A673 (cell line): ENCODE measurements around the gene KNDC1. TPM values are rescaled to one million over a fixed set of nuclear protein-coding genes. Genes with fewer than 3 reads are reported as not detected.

Source experiments
- BruUV-seq: library from RNA; stranded (reverse); fragments of 400-500 nt; replicated peaks from 2 replicates; lab custom pipeline; 2021; lab: Mats Ljungman, UMichigan
- CTCF ChIA-PET: fragments of 300-600 bp; sonication (Branson Sonifier 250); formaldehyde crosslinking; loops from one replicate; lab custom pipeline; 2022; ENCODE audit warnings: antibody characterized with exemption; lab: Charles Lee
- POLR2A ChIA-PET: fragments of 300-600 bp; sonication (Branson Sonifier 250); formaldehyde crosslinking; loops from one replicate; lab custom pipeline; 2022; ENCODE audit warnings: antibody characterized with exemption; ENCODE audit not compliant: low non-redundant PET; lab: Charles Lee
- DNase-seq: peaks from one replicate; pipeline ENCODE4 v3.0.0-alpha.2; 2015; ENCODE audit warnings: low spot score
- H3K27ac ChIP-seq: fragments of 200-600 bp; sonication (generic); 2 replicates; pipeline ENCODE4 v1.5.1; 2016; ENCODE audit warnings: mixed run types, low read depth, mild to moderate bottlenecking, mixed read lengths, antibody characterized with exemption, low read length; ENCODE audit not compliant: poor library complexity, severe bottlenecking
- H3K27me3 ChIP-seq: fragments of 200-600 bp; sonication (generic); replicated peaks from 2 replicates; pipeline ENCODE4 v1.6.1; 2017; ENCODE audit warnings: mixed run types, low read depth, mild to moderate bottlenecking, mixed read lengths, antibody characterized with exemption, low read length; ENCODE audit not compliant: insufficient read depth, poor library complexity
- H3K36me3 ChIP-seq: fragments of 200-600 bp; sonication (generic); 2 replicates; pipeline ENCODE4 v1.6.1; 2016; ENCODE audit warnings: mixed run types, mild to moderate bottlenecking, mixed read lengths, antibody characterized with exemption, low read length; ENCODE audit not compliant: insufficient read depth, poor library complexity, severe bottlenecking
- H3K4me1 ChIP-seq: fragments of 200-600 bp; sonication (generic); 2 replicates; pipeline ENCODE4 v1.6.1; 2017; ENCODE audit warnings: mixed run types, mild to moderate bottlenecking, mixed read lengths, antibody characterized with exemption, low read length; ENCODE audit not compliant: insufficient read depth, poor library complexity, severe bottlenecking
- H3K4me3 ChIP-seq: fragments of 200-600 bp; sonication (generic); 2 replicates; pipeline ENCODE4 v1.5.1; 2016; ENCODE audit warnings: low read depth, mixed run types, mild to moderate bottlenecking, mixed read lengths, low read length; ENCODE audit not compliant: poor library complexity, severe bottlenecking
- H3K9me3 ChIP-seq: fragments of 200-600 bp; sonication (generic); 2 replicates; pipeline ENCODE4 v1.6.1; 2016; ENCODE audit warnings: mixed run types, low read depth, mild to moderate bottlenecking, mixed read lengths, antibody characterized with exemption, low read length; ENCODE audit not compliant: poor library complexity, severe bottlenecking
- EZH2 ChIP-seq: fragments of 200-600 bp; sonication (generic); IDR thresholded peaks from 2 replicates; pipeline ENCODE4 v1.6.1; 2017; ENCODE audit warnings: borderline replicate concordance, low read depth, mild to moderate bottlenecking, mixed read lengths, antibody characterized with exemption, low read length; ENCODE audit not compliant: poor library complexity, severe bottlenecking
- intact Hi-C: fragments of 100-400 bp; cut with micrococcal nuclease; formaldehyde crosslinking; loops from one replicate; pipeline ENCODE4 v1.10.0; 2022; ENCODE audit not compliant: unreplicated experiment
- total RNA-seq: library from RNA; stranded (reverse); gene quantifications from 2 replicates; pipeline ENCODE4 v1.2.3, GENCODE V29; 2021
- TF ChIP-seq, protein P1 (sequence below): fragments of 300-800, 200-600 bp; sonication (generic); conservative IDR thresholded peaks from 2 replicates; pipeline ENCODE4 v1.5.1; 2017; ENCODE audit warnings: low read depth, mild to moderate bottlenecking, antibody characterized with exemption, low read length, moderate library complexity, mixed read lengths

KNDC1 gene
- total RNA-seq, 1 experiment from 2014 or later, result not detected

DNA sequence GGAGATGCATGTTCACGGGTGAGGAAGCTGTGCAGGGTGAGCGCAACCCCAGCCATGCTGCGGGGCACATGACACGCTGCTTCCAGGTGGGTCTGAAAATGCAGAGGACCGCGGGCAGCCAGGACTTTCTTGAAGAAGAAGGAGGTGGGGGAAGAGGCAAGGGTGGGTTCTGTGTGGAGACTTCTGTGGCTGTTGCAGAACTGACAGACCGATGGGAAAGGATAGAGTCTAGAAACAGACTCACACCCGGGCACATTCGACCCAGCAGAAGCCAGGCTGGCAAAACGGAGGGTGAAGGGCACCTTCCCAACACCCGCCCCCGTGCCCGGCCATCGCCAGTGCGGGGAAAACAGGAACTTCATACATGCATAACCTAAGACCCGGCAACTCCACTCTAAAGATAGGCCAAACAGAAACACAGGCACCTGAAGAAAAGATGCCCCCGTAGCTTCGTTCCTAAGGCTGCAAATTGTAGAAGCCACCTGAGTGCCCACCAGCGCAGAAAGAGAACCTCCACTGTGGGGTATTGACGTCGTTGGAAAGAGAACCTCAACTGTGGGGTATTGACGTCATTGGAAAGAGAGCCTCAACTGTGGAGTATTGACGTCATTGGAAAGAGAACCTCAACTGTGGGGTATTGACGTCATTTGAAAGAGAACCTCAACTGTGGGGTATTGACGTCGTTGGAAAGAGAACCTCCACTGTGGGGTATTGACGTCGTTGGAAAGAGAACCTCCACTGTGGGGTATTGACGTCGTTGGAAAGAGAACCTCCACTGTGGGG, 4.8 kb upstream of the KNDC1 start:
- Histone ChIP-seq H3K27me3 (peaks cover 49% of the 10 kb centered on the region), H3K36me3 (no peaks in the 10 kb centered on the region), H3K27ac (no peak overlapping the region), H3K4me1 (peaks cover 7% of the 10 kb centered on the region), H3K9me3 (no peaks in the 10 kb centered on the region), H3K4me3 (no peak overlapping the region)
- intact Hi-C loops, result no loop called here
- ChIA-PET POLR2A (no interaction called here), CTCF (no interaction called here)
- DNase-seq, result no peak
- BruUV-seq, result no TSS peak
- TF ChIP-seq EZH2, result no peak
- TF ChIP-seq, protein P1, sequence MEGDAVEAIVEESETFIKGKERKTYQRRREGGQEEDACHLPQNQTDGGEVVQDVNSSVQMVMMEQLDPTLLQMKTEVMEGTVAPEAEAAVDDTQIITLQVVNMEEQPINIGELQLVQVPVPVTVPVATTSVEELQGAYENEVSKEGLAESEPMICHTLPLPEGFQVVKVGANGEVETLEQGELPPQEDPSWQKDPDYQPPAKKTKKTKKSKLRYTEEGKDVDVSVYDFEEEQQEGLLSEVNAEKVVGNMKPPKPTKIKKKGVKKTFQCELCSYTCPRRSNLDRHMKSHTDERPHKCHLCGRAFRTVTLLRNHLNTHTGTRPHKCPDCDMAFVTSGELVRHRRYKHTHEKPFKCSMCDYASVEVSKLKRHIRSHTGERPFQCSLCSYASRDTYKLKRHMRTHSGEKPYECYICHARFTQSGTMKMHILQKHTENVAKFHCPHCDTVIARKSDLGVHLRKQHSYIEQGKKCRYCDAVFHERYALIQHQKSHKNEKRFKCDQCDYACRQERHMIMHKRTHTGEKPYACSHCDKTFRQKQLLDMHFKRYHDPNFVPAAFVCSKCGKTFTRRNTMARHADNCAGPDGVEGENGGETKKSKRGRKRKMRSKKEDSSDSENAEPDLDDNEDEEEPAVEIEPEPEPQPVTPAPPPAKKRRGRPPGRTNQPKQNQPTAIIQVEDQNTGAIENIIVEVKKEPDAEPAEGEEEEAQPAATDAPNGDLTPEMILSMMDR, result no peak

DNA sequence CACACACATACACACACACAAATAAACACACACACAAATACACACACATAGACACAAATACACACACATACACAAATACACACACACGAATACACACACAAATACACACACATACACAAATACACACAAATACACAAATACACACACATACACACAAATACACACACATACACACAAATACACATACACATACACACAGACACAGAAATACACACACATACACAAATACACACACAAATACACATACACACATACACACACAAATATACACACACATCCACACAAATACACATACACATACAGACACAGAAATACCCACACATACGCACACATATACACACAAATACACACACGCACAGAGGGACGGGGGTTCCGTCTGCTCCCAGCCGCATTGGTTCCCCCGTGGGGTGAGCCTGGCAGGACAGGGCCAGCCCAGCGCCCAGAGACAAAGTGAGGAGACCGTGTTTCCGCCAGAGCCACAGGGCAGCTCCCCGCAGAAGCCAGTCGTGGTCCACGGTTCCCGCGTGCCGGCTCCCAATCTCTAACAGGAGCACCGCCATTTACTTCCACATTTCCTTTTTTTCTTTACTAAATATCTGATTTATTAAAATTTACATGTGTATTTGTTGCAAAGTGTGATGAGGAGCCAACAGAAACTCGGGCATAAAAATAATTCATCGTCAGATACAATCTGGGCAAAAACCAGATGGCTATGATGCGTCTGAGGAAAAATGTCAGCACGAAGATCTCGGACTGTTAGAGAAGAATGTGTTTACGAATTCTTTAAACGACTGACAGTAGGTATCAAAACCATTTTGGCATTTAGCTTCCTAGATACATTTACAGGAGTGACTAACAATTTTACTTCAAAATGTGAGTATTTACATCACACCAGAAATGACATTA, 3.1 kb upstream of the KNDC1 start:
- H3K36me3 ChIP-seq, result no peaks in the 10 kb centered on the region
- H3K4me3 ChIP-seq, result no peak overlapping the region
- H3K4me1 ChIP-seq, result peaks cover 12% of the 10 kb centered on the region
- H3K27me3 ChIP-seq, result peaks cover 55% of the 10 kb centered on the region
- H3K9me3 ChIP-seq, result no peaks in the 10 kb centered on the region
- ChIA-PET CTCF (no interaction called here), POLR2A (no interaction called here)
- intact Hi-C loops, result no loop called here
- no peak for DNase-seq
- no TSS peak for BruUV-seq
- TF ChIP-seq, protein P1, result no peak
- TF ChIP-seq EZH2, result no peak
- H3K27ac ChIP-seq, result no peak overlapping the region

DNA sequence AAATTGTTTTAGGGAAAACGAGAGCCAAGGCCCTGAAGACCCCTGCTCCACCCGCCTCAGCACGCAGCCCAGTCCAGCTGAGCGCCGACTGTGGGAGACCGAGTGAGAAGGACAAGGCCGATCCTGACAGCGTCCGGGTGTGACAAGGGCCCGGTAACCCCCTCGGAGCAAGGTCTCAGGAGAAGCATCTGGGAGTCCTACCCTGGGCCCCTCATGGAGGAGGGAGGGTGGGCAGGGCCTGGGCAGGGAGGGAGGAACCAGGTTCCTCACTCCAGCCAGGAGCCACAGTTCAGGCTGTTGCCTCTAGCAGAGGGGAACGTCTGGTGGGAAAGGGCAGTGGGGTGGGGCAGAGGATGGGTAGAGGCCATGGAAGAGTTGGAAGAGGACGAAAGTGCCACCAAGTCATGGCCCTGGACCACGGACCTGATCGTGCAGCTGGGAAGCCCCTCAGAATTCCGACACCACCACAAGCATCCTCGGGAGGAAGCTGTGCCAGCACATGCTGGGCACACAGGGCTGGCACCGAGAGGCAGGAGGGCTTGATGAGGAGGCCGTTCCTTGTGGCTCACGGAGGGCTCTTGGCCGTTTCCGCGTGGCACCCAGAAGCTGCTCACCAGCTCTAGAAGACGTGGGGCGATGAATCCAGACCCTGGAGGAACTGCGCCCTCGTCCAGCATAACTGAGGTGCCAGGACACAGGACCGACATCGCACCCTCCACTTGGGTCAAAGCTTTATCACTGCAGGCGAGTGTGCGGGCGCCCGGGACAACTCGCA, 2.2 kb upstream of the KNDC1 start:
- ChIA-PET POLR2A (no interaction called here), CTCF (no interaction called here)

More for the DNA sequence above, 2.2 kb upstream of the KNDC1 start:
- no peak overlapping the region for H3K4me3 ChIP-seq
- TF ChIP-seq, protein P1, result no peak
- no peak for TF ChIP-seq EZH2
- BruUV-seq, result no TSS peak
- no peaks in the 10 kb centered on the region for H3K36me3 ChIP-seq
- no peaks in the 10 kb centered on the region for H3K9me3 ChIP-seq
- no peak overlapping the region for H3K27ac ChIP-seq
- DNase-seq, result no peak
- intact Hi-C loops, result no loop called here
- peaks cover 55% of the 10 kb centered on the region for H3K27me3 ChIP-seq
- peaks cover 12% of the 10 kb centered on the region for H3K4me1 ChIP-seq
